GM21390 (cell line): Measurements from ENCODE around the gene LRTM2.

ENCODE experiments used
- ATAC-seq: cut with Tn5 transposase; IDR thresholded peaks from one replicate; pipeline ENCODE4 v1.9.1; 2021; ENCODE audit not compliant: unreplicated experiment

LRTM2 gene

DNA sequence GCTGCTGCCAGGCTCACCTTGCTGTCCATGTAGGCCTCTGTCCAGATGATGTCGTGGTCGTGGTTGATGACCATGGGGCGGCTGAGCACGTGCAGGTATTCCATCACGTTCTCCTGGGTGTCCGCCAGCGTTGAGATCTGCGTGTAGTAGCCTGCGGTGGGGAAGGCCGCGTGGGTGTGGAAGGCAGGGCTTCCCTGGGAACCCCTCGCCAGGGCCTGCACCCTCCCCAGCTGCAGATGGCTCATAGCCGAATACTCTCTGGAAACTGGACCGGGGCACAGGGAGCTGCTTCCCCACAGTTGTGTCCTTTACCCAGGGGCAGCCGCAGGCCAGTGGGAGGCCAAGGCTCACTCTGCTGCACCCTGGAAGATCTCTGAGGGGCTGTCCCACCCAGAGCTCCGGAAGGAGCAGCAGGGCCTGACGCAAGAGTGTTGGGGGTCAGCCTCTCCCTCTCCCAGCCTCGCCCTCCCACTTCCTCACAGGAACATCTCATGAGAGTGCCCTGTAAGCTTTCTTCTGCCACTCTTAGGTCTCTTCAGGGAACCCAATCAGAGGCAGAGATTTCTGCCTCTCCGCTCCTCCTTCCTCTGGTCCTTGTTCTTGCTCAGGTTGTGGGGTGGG is 62.6 kb downstream of the LRTM2 start:
- no peak for ATAC-seq

DNA sequence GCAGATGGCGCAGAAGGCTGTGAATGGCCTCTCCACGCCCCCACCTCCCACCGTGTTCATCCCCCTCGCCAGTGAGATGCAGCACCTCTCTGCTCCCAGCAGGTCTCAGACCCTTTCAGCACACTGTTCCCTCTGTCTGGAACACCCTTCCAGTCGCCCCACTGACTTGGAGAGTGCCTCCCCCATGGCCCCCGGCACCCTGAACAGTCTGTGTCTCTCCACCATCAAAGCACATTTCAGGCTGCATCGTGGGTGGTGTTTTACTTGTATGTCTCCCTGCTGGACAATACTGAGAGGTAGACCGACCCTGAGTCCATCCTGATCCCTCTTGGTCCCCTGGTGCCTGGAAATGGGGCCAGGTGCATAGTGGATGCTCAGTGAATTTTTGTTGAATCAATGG is 63.1 kb downstream of the LRTM2 start:
- no peak for ATAC-seq

DNA sequence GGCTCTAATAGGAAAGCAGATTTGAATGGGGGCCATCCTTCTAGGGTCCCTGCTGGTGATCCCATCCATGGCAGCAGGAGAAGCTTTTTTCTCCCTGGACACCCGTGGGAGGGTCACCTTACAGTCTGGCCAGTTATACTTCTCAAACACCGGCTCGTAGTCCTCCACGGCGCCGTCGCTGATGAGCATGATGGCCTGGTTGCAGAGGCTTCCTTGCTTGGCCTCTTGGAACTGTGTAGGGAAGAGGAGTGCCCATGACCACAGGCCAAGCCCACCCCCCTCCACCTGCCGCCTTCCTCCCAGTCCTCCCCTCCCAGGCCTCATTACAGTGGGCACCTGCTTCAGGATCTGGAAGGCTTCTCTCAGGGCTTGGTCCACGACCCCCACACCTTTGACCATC is 64.3 kb downstream of the LRTM2 start:
- ATAC-seq = no peak

DNA sequence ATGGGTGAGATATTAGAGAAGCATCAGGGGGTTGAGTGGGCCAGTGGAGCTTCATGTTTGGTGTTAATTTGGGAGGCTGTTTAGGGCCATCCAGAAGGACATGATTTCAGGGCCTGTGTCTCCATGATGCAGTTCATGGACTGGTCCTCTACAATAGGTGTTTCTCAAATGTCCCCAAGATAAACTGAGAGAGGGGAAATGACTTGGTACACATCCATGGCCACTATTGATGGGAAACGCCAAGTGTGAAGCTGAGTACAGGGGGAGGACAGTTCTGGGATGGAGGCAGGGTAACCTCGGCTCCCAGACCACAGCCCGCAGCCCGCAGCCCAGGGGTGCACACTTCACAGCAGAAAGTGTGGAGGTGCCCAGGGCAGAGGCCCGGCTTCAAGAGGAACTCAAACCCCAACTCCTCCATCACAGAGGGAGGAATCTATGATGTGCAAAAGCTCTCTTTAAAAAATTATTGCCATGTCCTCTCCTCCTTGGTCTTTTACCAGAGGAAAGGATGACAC is 64.8 kb downstream of the LRTM2 start:
- ATAC-seq = no peak

DNA sequence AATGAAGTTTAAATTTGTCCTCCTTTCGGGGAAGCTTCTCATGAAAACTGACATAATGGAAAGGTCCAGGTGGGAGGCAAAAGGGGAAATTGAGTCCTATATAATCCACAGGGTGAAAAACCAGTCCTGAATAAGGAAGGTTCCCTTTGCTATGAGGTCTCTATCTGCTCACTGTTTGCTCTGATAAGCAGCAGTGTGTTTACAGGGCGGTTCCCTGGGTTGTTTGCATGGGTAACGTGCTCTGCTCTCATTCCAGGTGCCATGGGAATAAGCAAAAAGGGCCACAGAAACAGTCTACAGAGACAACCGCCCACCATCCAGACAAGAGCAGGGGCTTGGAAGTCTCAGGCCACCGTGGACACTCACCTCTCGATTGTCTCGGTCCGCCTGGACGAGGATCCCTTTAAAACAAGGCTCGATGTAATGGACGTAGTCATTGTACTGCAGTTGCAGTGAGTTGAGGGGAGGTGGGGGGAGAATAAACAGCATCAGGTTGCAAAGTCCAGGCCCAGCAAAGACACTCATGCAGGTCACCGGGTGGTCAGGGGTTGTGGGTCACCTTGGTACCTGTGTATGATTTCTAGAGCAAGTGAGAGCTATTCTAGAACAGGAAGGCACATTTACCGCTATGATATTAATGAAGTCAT is 65.4 kb downstream of the LRTM2 start:
- ATAC-seq = no peak
